Coronary artery (tissue), 2 donors: Measurements from ENCODE around the gene RPS6KL1.

Source experiments
- DNase-seq: peaks from one replicate; pipeline ENCODE4 v3.0.0-alpha.2; 2017; ENCODE audit warnings: low spot score
- H3K27ac ChIP-seq, 2 donors: fragments of 200-600 bp; sonication (generic); one replicate each; pipeline ENCODE4 v1.5.1; 2016 to 2019
- H3K4me3 ChIP-seq: fragments of 200-600 bp; sonication (generic); 2 replicates; pipeline ENCODE4 v1.5.1; 2016; ENCODE audit warnings: mild to moderate bottlenecking, moderate library complexity
- TF ChIP-seq, protein P1 (sequence below): fragments of 200-600 bp; sonication (generic); IDR thresholded peaks from one replicate; pipeline ENCODE4 v1.5.1; 2019; ENCODE audit warnings: antibody characterized with exemption

Gene RPS6KL1

DNA sequence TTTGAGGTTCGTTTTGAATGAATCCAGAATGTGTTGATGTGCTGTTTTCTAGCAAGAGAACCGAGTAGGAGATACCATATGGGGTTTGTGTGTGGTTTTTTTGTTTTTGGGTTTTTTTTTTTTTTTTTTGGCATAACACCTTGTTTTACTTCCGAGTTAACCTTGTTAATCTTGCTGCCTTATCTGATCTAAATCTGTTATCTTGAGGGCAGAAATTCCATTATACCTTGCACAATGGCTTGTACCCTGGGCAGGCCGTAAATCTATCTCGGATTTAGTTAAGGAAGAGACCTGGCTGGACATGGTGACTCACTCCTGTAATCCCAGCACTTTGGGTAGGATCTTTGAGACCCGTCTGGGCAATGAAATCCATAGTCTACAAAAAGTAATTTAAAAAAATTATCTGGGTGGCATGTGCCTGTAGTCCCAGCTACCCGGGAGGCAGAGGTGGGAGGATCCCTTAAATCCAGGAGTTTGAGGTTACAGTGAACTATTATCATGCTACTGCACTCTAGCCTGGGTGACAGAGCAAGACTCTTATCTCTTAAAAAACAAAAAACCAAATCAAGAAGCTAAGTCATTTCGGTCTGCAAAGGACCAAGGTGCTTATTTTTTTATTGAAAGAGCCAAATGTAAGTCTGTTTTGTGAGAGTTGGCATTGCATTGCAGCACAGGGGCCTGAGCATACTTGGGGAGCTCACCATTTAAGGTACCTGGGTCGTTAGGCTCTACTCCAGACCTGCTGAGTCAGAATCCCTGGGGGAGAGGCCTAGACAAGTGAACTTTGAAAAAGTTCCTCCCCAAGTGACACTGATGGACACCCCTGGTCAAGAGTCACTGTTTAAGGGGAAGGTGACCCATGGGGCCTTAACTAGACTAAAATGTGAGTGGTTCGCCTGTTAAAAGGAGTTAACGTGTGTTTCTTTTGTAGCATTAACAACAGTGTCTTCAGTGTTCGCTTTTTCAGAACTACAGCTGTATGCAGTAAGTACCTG lies 34.6 kb downstream of the RPS6KL1 start:
- Histone ChIP-seq H3K4me3 (no peak overlapping the region), H3K27ac (no peak overlapping the region)
- TF ChIP-seq, protein P1, sequence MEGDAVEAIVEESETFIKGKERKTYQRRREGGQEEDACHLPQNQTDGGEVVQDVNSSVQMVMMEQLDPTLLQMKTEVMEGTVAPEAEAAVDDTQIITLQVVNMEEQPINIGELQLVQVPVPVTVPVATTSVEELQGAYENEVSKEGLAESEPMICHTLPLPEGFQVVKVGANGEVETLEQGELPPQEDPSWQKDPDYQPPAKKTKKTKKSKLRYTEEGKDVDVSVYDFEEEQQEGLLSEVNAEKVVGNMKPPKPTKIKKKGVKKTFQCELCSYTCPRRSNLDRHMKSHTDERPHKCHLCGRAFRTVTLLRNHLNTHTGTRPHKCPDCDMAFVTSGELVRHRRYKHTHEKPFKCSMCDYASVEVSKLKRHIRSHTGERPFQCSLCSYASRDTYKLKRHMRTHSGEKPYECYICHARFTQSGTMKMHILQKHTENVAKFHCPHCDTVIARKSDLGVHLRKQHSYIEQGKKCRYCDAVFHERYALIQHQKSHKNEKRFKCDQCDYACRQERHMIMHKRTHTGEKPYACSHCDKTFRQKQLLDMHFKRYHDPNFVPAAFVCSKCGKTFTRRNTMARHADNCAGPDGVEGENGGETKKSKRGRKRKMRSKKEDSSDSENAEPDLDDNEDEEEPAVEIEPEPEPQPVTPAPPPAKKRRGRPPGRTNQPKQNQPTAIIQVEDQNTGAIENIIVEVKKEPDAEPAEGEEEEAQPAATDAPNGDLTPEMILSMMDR = no peak
- peak; percentile 49 for DNase-seq

DNA sequence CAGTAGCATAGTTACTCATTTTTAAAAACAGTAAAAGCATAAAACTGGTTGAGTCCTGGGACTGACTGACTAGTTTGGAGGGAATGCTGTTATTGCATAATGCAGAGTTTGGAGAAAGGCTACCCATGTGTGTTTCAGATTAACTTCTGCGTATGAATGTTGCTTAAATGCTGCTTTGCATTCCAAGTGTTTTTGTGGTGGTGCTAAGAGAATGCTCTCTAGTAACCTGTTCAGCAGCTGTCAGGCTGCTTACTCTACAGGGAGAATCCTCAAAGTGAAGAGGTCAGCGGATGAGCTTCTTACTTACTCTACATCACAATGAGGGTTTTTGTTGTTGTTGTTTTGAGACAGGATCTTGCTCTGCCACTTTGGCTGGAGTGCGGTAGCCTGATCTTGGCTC lies 37.1 kb downstream of the RPS6KL1 start:
- Histone ChIP-seq H3K4me3 (peak overlapping the region; percentile 6), H3K27ac (peak overlapping the region in 1 of 2 donors; percentile 73)
- TF ChIP-seq, protein P1 = no peak
- DNase-seq = no peak

DNA sequence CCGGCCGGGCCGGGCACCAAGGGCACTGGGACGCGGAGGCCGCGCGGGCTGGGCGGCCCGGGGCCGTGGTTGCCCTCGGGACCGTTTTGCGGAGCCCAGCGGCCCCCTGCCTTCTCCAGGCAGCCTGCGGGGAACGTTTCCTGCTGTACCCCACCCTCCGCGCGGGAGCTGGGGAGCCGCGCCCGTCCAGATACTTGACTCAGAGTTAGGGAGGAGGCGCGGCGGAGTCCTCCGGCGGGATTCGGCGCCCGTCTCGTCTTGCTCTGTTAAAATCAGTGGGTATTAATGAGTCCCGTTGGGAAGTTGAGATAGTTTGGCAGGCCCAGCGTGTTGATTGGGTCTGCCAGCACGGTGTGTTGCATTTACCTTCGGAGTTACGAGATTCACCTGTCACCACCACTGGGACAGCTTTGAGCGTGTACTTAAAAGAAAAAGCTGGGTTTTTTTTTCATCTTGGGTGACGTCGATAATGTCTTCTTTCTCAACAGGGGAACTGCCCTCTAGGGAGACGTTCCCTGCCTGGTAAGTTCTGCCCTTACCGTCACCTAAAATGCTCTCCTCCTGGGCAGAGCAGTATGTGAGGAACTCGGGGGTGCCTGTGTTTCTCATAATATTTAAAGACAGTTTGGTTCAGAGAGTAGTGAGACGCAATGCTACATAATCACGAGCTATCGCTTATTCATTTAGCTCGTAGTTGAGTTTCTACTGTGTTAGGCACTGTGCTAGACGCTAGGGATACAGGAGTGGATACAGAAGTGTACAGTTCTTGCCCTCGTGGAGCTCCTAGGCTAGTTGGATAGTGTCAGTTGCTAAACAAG lies 40.7 kb downstream of the RPS6KL1 start:
- DNase-seq = no peak
- Histone ChIP-seq H3K27ac (peak overlapping the region; percentile 97 to 98), H3K4me3 (peak overlapping the region; percentile 92)
- TF ChIP-seq, protein P1 = no peak

DNA sequence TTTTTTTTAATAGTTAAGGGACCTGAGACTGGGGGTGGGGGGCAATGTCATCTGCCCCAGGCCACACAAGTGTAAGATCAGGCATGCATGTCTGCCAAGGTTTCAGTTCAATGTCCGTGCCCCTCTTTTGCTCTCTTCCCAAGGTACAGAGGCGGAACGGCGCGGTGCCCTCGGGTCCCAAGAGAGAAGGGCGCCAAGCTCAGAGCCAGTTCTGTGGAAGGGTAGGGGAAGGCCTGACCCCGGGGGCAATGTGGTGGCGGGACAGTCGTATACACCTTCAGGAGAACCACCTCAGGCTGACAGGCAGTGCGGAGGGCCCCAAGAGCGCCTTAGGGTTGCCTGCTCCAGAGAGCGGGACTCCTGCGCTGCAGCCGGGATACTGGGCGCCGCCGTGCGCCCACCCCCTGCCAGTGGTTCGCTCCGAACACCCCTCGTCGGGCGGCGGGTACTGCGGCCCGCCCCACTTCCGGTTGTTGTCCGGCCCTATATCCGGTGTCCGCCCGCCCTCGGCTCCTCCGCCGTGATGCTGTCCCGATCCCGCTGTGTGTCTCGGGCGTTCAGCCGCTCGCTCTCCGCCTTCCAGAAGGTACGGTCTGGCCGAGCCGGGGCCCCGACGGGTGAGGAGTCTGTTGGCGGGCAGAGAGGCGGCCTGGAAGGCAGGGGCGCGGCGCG lies 41.5 kb downstream of the RPS6KL1 start, which contains the start of gene DLST:
DLST (plus strand) TSS at position 486 of the 672 bp plus-strand sequence; CDS start at position 524, 38 bp downstream.
- Histone ChIP-seq H3K4me3 (peak within 1 kb of the TSS; percentile 92), H3K27ac (peak within 1 kb of the TSS; percentile 97 to 98)
- DNase-seq = peak; percentile 90
- TF ChIP-seq, protein P1 = no peak

DNA sequence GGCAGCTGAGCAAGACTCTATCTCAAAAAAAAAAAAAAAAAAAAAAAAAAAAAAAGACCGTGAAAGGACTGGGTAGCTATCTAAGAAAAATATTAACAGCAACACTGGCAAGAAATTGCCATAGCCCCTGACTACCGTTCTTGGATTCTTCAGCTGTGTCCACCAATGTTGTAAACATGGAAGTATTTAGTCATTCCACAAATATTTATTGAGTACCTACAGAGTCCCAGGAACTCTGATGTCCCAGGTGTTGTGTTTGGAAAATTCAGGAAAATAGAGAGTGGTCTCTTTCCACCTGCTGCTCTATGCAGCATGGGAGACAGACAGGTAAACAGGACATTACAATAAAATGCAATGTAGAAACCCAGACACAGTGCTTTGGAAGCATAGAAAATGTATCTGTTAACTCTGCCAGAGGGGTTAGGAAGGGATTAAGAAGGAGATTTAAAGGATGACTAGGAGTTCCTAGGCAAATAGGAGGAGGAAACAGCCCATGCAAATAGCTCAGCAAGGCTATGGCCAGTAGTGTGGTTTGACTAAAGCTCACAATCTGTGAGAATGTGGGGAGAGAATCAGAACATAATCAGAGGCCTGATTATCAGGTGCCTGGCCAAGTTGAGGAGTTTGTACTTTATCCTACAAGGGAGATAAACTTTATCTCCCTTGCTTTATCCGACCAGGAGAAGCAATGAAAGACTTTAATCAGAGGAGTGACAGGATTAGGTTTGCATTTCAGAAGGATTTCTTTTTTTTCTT lies 43.5 kb downstream of the RPS6KL1 start:
- H3K4me3 ChIP-seq = no peak overlapping the region
- no peak for DNase-seq
- TF ChIP-seq, protein P1 = no peak
- no peak overlapping the region for H3K27ac ChIP-seq
